ENCODE measurements around the gene SERPINE2. TPM values are rescaled to one million over a fixed set of nuclear protein-coding genes. Genes with fewer than 3 reads are reported as not detected.

SERPINE2 gene
- total and polyA plus RNA-seq, 2 donors (not counting 3 experiments of a cell fraction or from before 2014, with no cell fraction given), result 4.0 to 8.8 TPM

DNA sequence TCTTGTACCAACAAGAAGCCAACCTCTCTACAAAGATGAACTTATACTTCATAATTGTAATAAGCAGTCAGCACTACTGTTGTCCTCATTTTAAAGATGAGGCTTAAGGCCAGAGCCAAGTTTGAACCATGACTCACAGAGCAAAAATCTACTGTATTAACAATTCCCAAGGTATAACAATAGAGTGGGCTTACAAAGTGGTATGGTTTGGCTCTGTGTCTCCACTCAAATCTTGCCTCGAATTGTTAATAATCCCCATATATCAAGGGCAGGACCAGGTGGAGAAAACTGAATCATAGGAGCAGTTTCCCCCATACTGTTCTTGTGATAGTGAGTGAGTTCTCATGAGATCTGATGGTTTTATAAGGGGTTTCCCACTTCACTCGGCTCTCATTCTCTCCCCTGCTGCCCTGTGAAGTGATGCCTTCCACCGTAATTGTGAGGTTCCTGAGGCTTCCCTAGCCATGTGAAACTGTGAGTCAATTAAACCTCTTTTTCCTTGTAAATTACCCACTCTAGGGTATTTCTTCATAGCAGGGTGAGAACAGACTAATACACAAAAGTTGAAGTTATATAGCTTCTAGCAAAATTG lies 62.4 kb downstream of the SERPINE2 start:
- TF ChIP-seq MYC (IDR thresholded peaks at IDR 0.05; ENCODE audit: low read depth, low read length) (no peak), JUN (IDR thresholded peaks at IDR 0.05; ENCODE audit: borderline replicate concordance, insufficient read depth, insufficient read length, low read depth) (peak; percentile 63), POLR2AphosphoS5 (IDR thresholded peaks at IDR 0.05; ENCODE audit: insufficient read depth, low read depth, low read length) (no peak), POLR2A (IDR thresholded peaks at IDR 0.05; ENCODE audit: low read depth, low read length) (no peak), EZH2 (IDR thresholded peaks at IDR 0.05; ENCODE audit: borderline replicate concordance, low read depth, low read length, severe bottlenecking) (no peak), FOS (IDR thresholded peaks at IDR 0.05; ENCODE audit: borderline replicate concordance, insufficient read depth, low read length) (peak; percentile 55), GATA2 (IDR thresholded peaks at IDR 0.05; ENCODE audit: insufficient read depth, insufficient read length, low read depth, low read length) (no peak)
- TF ChIP-seq, protein P1, sequence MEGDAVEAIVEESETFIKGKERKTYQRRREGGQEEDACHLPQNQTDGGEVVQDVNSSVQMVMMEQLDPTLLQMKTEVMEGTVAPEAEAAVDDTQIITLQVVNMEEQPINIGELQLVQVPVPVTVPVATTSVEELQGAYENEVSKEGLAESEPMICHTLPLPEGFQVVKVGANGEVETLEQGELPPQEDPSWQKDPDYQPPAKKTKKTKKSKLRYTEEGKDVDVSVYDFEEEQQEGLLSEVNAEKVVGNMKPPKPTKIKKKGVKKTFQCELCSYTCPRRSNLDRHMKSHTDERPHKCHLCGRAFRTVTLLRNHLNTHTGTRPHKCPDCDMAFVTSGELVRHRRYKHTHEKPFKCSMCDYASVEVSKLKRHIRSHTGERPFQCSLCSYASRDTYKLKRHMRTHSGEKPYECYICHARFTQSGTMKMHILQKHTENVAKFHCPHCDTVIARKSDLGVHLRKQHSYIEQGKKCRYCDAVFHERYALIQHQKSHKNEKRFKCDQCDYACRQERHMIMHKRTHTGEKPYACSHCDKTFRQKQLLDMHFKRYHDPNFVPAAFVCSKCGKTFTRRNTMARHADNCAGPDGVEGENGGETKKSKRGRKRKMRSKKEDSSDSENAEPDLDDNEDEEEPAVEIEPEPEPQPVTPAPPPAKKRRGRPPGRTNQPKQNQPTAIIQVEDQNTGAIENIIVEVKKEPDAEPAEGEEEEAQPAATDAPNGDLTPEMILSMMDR (IDR thresholded peaks at IDR 0.05; ENCODE audit: extremely low read depth in 1 of 2, insufficient read depth in 1 of 2, low read depth in 1 of 2, low read length in 2 of 2), result no peak
- no peak overlapping the region for H3K4me2 ChIP-seq (ENCODE audit: insufficient read depth, low read length)
- no peaks in the 10 kb centered on the region for H3K9me3 ChIP-seq (replicated peaks; ENCODE audit: control insufficient read depth, insufficient read depth, low read length)
- dilution Hi-C loops (cut with MboI; ENCODE audit: extremely low pct_ligation_motif_present, low sequenced_read_pairs), result no loop called here
- FAIRE-seq (peak; percentile 92), DNase-seq (ENCODE audit: low read depth, low spot score) (peak; percentile 81)
- no peak overlapping the region for H3K4me3 ChIP-seq (replicated peaks in 1 of 3; ENCODE audit: insufficient read depth in 1 of 3, low read depth in 1 of 3, low read length in 3 of 3)
- no peak overlapping the region for H2AFZ ChIP-seq (ENCODE audit: low read depth, low read length)
- H3K79me2 ChIP-seq (ENCODE audit: control insufficient read depth, insufficient read depth, low read length), result no peaks in the 10 kb centered on the region
- H3K36me3 ChIP-seq (ENCODE audit: control insufficient read depth in 2 of 2, extremely low read depth in 1 of 2, insufficient read depth in 2 of 2, low read length in 2 of 2), result no peaks in the 10 kb centered on the region
- POLR2A ChIA-PET, result no interaction called here
- no peaks in the 10 kb centered on the region for H3K27me3 ChIP-seq (ENCODE audit: control insufficient read depth in 2 of 2, insufficient read depth in 2 of 2, low read length in 2 of 2)
- intact Hi-C loops (cut with micrococcal nuclease), result loop anchor here (5.0 kb wide), 1 partner anchor 1766 kb away; no protein-coding TSS in a partner anchor
- H3K4me1 ChIP-seq (ENCODE audit: control insufficient read depth, extremely low read depth, insufficient read depth, low read length), result peaks cover 6% of the 10 kb centered on the region
- no peaks in the 10 kb centered on the region for H3K9me1 ChIP-seq (replicated peaks; ENCODE audit: control insufficient read depth, extremely low read depth, insufficient read depth, low read length)
- H3K27ac ChIP-seq (ENCODE audit: insufficient read depth, low read depth, low read length), result peak overlapping the region; percentile 20
- H4K20me1 ChIP-seq (replicated peaks; ENCODE audit: control insufficient read depth, extremely low read depth, insufficient read depth, low read length), result no peaks in the 10 kb centered on the region
- H3K9ac ChIP-seq (replicated peaks; ENCODE audit: extremely low read depth, insufficient read depth, low read length), result no peak overlapping the region
- BruUV-seq (replicated peaks), result no TSS peak
- CTCF ChIA-PET, result interaction anchor here (1.4 to 3.3 kb wide), 3 partner anchors 10 to 307 kb away, joined by 4 to 22 read pairs (median 17); no protein-coding TSS in a partner anchor

Data from endothelial cell of umbilical vein (primary cell).